Measurements from ENCODE around the gene TSPOAP1. TPM values are rescaled to one million over a fixed set of nuclear protein-coding genes. Genes with fewer than 3 reads are reported as not detected.
A peak's percentile ranks its signal among the peaks of the same experiment; 100 is the strongest.

Gene TSPOAP1
- total RNA-seq, 1 donor from 2014 or later = 22.6 TPM

GRCh38 chr17:58307468-58308172, 21.0 kb downstream of the TSPOAP1 start:
- Mint-ChIP-seq H3K9me3 (no peaks in the 10 kb centered on the region), H3K4me3 (no peak overlapping the region), H3K4me1 (no peaks in the 10 kb centered on the region), H3K27ac (no peak overlapping the region), H3K27me3 (no peaks in the 10 kb centered on the region), H3K36me3 (ENCODE audit: low read depth) (peaks cover 26% of the 10 kb centered on the region)
- intact Hi-C loops (cut with micrococcal nuclease) = no loop called here
- peak; percentile 57 for DNase-seq

DNA sequence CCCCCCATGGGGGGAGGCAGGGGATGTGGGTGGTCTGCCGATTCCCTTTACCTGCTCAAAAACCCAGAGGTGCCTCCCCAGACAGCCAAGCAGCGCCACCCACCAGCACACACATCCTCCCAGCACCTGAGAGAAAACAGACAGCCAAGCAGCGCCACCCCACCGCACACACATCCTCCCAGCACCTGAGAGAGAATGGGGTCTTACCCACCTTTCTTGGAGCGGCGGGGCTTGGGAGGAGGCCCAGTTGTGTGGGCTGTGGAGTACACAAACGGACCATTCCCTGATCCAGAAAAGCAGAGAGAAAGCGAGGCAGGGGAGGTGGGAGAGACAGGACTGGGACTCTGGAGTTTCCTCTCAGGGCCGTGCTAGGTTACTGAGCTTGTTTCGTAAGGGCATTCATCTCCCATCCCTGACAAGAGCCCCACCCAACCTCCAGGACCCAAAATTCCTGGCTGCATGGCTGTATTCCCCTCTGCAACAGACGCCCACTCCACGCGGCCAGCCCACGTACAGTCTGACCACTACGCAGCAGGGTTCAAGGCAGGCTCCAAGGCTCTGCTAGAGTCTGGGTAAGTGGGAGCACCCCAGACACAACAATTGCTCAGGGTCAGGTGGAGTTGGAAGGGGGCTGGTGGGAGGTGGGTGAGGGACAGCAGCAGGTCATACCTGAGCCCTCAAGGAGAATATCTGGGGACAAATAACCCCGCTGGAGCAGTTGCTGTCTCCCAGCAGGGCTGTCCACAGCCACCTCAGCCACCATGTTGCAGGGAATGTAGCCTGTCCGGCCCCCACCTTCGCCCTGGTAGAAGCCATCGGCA, 22.3 kb downstream of the TSPOAP1 start:
- H3K27ac Mint-ChIP-seq = no peak overlapping the region
- no peaks in the 10 kb centered on the region for H3K9me3 Mint-ChIP-seq
- H3K36me3 Mint-ChIP-seq (ENCODE audit: low read depth) = peaks cover 26% of the 10 kb centered on the region
- no peak overlapping the region for H3K4me3 Mint-ChIP-seq
- intact Hi-C loops (cut with micrococcal nuclease) = no loop called here
- H3K4me1 Mint-ChIP-seq = no peaks in the 10 kb centered on the region
- no peak for DNase-seq
- H3K27me3 Mint-ChIP-seq = no peaks in the 10 kb centered on the region

- Mint-ChIP-seq H3K27ac (no peak overlapping the region), H3K4me3 (no peak overlapping the region), H3K4me1 (peaks cover 2% of the 10 kb centered on the region), H3K36me3 (ENCODE audit: low read depth) (peaks cover 24% of the 10 kb centered on the region), H3K27me3 (no peaks in the 10 kb centered on the region), H3K9me3 (no peaks in the 10 kb centered on the region)
- DNase-seq = no peak
- intact Hi-C loops (cut with micrococcal nuclease) = no loop called here
Observed at GRCh38 chr17:58305626-58306025, 23.0 kb downstream of the TSPOAP1 start.

DNA sequence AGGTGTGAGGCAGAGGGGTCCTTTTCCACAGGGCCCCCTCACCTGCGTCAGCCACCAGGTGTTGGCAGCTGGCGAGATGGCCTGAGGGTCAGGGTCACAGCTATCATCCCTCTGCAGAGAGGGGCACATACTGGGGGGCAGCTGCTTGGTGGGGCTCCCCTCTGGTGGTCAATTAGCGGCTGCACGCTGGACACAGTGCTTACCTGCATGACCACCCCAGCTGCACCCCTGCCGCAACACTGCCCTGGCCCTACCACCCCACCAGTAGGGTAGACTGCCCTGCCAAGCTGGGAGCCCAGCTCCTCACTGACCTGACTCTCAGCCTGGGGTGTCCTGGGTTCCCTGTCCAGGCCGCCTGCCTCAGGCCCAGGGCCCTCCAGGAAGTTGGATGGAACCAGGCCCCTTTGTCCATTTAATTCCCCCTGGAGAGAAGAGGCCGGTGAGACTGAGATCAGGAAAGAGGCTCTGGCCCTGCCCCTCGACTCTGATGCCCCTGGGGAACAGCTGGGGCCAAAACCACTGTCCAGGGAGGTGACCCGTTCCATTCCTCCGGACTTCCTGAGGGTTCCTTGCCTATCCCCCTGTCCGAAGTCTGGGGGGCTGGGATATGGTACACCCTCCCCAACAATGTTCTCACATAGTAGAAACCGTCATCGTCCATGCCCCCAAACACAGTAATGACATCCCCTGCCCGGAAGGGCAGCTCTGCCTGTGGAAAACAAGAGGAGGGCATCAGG, 23.7 kb downstream of the TSPOAP1 start:
- H3K27ac Mint-ChIP-seq = no peak overlapping the region
- H3K9me3 Mint-ChIP-seq = no peaks in the 10 kb centered on the region
- H3K36me3 Mint-ChIP-seq (ENCODE audit: low read depth) = peaks cover 22% of the 10 kb centered on the region
- peak; percentile 57 for DNase-seq
- H3K4me1 Mint-ChIP-seq = peaks cover 2% of the 10 kb centered on the region
- H3K27me3 Mint-ChIP-seq = no peaks in the 10 kb centered on the region
- intact Hi-C loops (cut with micrococcal nuclease) = loop anchor here (1.0 kb wide), 1 partner anchor 142 kb away; no protein-coding TSS in a partner anchor
- no peak overlapping the region for H3K4me3 Mint-ChIP-seq

- Mint-ChIP-seq H3K9me3 (no peaks in the 10 kb centered on the region), H3K27ac (no peak overlapping the region), H3K4me1 (peaks cover 2% of the 10 kb centered on the region), H3K4me3 (no peak overlapping the region), H3K27me3 (no peaks in the 10 kb centered on the region), H3K36me3 (ENCODE audit: low read depth) (peaks cover 20% of the 10 kb centered on the region)
- DNase-seq = peak; percentile 90
- intact Hi-C loops (cut with micrococcal nuclease) = loop anchor here (1.0 kb wide), 1 partner anchor 143 kb away; no protein-coding TSS in a partner anchor
Observed at GRCh38 chr17:58303971-58304749, 24.4 kb downstream of the TSPOAP1 start.

- no peak for DNase-seq
- peaks cover 20% of the 10 kb centered on the region for H3K36me3 Mint-ChIP-seq (ENCODE audit: low read depth)
- peaks cover 2% of the 10 kb centered on the region for H3K4me1 Mint-ChIP-seq
- no peaks in the 10 kb centered on the region for H3K9me3 Mint-ChIP-seq
- no peak overlapping the region for H3K27ac Mint-ChIP-seq
- peaks cover 7% of the 10 kb centered on the region for H3K27me3 Mint-ChIP-seq
- intact Hi-C loops (cut with micrococcal nuclease) = no loop called here
- no peak overlapping the region for H3K4me3 Mint-ChIP-seq
Observed at GRCh38 chr17:58302919-58303585, 25.5 kb downstream of the TSPOAP1 start.

GRCh38 chr17:58302171-58302918, 26.2 kb downstream of the TSPOAP1 start:
- peaks cover 19% of the 10 kb centered on the region for H3K36me3 Mint-ChIP-seq (ENCODE audit: low read depth)
- no peaks in the 10 kb centered on the region for H3K9me3 Mint-ChIP-seq
- intact Hi-C loops (cut with micrococcal nuclease) = no loop called here
- H3K27me3 Mint-ChIP-seq = peaks cover 9% of the 10 kb centered on the region
- peaks cover 2% of the 10 kb centered on the region for H3K4me1 Mint-ChIP-seq
- H3K4me3 Mint-ChIP-seq = no peak overlapping the region
- H3K27ac Mint-ChIP-seq = no peak overlapping the region
- DNase-seq = no peak

- Mint-ChIP-seq H3K9me3 (no peaks in the 10 kb centered on the region), H3K4me3 (no peak overlapping the region), H3K36me3 (ENCODE audit: low read depth) (peaks cover 14% of the 10 kb centered on the region), H3K4me1 (peaks cover 2% of the 10 kb centered on the region), H3K27me3 (peaks cover 9% of the 10 kb centered on the region), H3K27ac (no peak overlapping the region)
- intact Hi-C loops (cut with micrococcal nuclease) = no loop called here
- DNase-seq = no peak
Observed at GRCh38 chr17:58301504-58302150, 27.0 kb downstream of the TSPOAP1 start.

DNA sequence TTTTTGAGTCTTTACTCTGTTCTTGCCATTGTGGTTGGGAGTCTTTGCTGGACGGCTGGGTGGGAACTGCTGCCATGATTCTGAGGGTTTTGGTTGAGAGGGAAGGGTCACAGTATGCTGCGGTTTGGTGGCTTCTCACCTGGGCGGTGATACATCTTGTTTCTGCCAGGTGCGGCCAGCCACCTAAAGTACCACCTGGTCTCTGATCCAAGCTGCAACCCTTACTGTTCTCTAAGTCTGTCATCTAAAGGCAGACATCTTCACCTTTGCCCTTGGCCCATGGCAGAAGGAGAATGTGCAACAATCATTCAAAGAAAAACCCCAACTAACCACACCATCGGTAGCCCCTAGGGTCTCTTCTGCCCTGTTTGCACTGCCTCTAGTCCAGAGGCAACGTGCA, 28.3 kb downstream of the TSPOAP1 start:
- intact Hi-C loops (cut with micrococcal nuclease) = no loop called here
- no peaks in the 10 kb centered on the region for H3K9me3 Mint-ChIP-seq
- peaks cover 11% of the 10 kb centered on the region for H3K36me3 Mint-ChIP-seq (ENCODE audit: low read depth)
- no peak for DNase-seq
- no peak overlapping the region for H3K4me3 Mint-ChIP-seq
- H3K4me1 Mint-ChIP-seq = peaks cover 2% of the 10 kb centered on the region
- H3K27me3 Mint-ChIP-seq = peaks cover 9% of the 10 kb centered on the region
- no peak overlapping the region for H3K27ac Mint-ChIP-seq

- H3K36me3 Mint-ChIP-seq (ENCODE audit: low read depth) = no peaks in the 10 kb centered on the region
- no peak overlapping the region for H3K27ac Mint-ChIP-seq
- H3K27me3 Mint-ChIP-seq = peaks cover 48% of the 10 kb centered on the region
- DNase-seq = no peak
- no peaks in the 10 kb centered on the region for H3K9me3 Mint-ChIP-seq
- no peak overlapping the region for H3K4me3 Mint-ChIP-seq
- H3K4me1 Mint-ChIP-seq = no peaks in the 10 kb centered on the region
- intact Hi-C loops (cut with micrococcal nuclease) = no loop called here
Observed at GRCh38 chr17:58294034-58294433, 34.6 kb downstream of the TSPOAP1 start.

- no peak for DNase-seq
- H3K4me3 Mint-ChIP-seq = no peak overlapping the region
- intact Hi-C loops (cut with micrococcal nuclease) = no loop called here
- no peaks in the 10 kb centered on the region for H3K36me3 Mint-ChIP-seq (ENCODE audit: low read depth)
- H3K27ac Mint-ChIP-seq = no peak overlapping the region
- peaks cover 44% of the 10 kb centered on the region for H3K27me3 Mint-ChIP-seq
- no peaks in the 10 kb centered on the region for H3K4me1 Mint-ChIP-seq
- H3K9me3 Mint-ChIP-seq = no peaks in the 10 kb centered on the region
Observed at GRCh38 chr17:58291246-58291645, 37.3 kb downstream of the TSPOAP1 start.

- H3K9me3 Mint-ChIP-seq = no peaks in the 10 kb centered on the region
- H3K36me3 Mint-ChIP-seq (ENCODE audit: low read depth) = no peaks in the 10 kb centered on the region
- H3K4me1 Mint-ChIP-seq = no peaks in the 10 kb centered on the region
- H3K27me3 Mint-ChIP-seq = peaks cover 41% of the 10 kb centered on the region
- intact Hi-C loops (cut with micrococcal nuclease) = no loop called here
- no peak overlapping the region for H3K27ac Mint-ChIP-seq
- H3K4me3 Mint-ChIP-seq = no peak overlapping the region
- DNase-seq = no peak
Observed at GRCh38 chr17:58289869-58290268, 38.7 kb downstream of the TSPOAP1 start.
